HG03159 (cell line): ENCODE results near the gene ERP44.
"Not testable (repeated sequence)": the region's sequence is repeated elsewhere in the genome, so short reads cannot be mapped to it uniquely, and the experiment has no call there.

ENCODE experiments used
- ATAC-seq: cut with Tn5 transposase; IDR thresholded peaks from one replicate; pipeline ENCODE4 v1.9.1; 2021; ENCODE audit warnings: mild to moderate bottlenecking, moderate library complexity; ENCODE audit not compliant: unreplicated experiment

Gene ERP44

DNA sequence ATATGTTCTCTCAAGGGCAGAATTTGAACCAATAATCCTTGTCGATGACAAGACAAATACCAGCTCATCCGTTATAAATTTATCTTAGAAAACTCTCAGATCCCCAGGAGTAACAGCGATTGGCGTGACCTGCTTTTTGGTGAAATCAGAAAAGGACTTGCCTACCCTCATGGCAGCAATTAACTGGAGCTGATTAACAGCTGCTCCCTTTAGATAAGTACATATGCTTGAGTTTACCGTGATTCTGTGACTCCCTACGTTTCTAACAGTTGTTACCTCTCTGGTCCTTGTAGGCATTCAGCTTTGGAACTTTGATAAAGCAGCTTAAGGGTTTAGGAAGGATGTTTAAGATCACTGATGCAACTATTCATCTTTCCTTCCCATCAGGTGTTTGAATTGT, 2.8 kb upstream of the ERP44 start:
- no peak for ATAC-seq

DNA sequence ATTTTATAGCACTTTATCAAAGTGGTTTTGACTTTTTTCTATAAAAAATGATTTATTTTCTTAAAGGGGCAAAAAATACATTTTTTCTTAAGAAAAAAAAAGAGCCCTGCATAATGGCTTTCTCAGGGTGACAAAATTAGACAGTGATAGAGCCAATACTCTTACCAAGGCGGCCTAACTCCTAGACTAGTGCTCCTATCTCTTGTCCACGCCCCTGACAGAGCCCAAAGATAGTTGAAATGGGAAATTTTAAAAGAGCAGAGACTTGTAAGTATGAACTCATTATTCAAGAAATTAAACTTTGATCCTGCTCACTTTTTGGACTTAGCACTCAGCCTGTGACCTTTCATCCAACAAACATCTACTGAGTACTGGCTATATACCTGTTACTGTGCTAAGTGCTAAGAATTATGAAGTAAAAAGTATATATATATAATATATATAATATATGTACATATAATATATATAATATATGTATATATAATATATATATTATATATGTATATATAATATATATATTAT, 1.4 kb upstream of the ERP44 start:
- ATAC-seq = no peak

DNA sequence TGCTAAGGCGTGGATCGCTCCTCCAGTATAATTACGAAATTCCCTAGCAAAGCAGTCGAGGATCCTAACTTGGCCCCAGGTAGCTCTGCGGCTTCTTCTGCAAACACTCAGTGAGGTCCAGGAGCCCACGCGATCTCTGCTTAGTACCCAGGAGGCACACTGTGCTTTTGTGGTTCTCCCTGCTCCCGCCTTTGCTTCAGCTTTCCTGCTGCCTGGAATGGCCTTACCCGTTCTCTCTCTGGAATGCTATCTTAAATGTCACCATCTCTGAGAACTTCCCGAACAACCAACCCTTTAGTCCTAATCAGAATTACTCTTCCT, 882 bp upstream of the ERP44 start:
- no peak for ATAC-seq

DNA sequence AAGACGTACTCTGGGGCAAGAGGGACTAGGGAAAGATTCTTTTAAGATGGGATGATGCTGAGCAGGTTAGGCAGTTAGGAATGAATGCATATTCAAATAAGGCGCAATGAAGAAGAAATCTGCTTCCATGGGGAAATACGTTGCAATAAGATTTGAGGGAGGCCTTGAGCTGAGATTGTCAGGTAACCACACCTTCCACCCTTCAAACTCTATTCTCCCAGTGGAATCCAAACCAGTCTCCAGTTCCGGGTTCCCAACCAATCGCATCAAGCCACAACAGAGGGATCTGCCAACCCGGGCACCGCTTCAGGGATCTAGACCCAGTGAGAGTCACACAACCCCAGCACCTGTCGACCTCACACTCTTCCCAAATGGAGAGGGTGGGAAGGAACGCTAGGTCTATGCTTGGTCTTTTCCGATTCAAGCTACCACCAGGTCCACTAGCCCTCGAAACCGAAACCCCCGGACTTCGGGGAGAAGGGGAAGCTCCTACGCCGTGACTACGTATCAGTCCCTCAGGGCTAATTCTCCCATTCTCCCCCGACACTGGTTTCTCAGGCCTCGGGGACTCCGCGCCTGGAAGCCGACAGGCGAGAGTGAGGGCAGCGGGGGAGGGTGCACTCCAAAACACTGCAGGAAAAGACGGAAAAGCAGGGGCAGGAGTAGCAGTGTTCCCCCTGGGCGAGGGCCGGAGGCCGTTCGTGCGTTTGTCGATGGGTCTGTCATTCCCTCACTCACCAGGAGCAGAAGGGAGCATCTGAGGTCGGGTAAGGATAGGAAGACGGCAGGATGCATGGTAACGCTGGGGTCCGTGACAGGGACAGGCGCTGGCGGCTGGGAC, 534 bp downstream of the ERP44 start:
- peak; percentile 9 for ATAC-seq

DNA sequence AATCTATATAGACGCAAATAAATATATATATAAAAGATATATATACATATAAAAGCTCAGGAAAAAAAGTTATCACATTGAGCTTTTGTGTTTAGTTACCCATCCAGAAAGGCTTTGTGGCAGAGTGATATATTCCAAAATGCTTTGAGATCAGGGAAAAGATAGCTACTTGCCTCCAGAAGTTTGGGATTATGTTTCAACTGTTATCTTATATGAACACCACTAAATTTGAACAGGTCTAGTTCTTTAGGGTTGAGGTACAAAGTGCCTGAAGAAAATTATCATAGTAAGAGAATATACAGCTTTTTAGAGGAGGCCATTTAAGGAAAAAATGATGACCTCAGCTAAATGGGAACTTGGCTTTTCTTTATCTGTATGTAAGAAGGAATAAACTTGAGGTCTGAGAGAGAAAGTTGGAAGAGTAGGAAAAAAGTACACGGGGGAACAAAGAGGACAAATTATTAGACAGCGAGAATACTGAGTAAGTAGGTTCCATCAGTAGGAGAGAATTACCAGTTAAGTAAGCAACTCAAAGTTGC, 2.4 kb downstream of the ERP44 start:
- no peak for ATAC-seq

DNA sequence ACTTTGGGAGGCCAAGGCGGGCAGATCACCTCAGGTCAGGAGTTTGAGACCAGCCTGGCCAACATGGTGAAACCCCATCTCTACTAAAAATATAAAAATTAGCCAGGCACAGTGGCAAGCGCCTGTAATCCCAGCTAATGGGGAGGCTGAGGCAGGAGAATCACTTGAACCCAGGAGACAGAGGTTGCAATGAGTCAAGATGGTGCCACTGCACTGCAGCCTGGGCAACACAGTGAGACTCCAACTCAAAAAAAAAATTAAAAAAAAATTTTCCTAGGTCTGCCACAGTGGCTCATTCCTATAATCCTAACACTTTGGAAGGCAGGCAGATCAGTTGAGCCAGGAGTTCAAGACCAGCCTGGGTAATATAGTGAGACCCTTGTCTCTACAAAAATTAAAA, 4.4 kb downstream of the ERP44 start:
- not testable (repeated sequence) for ATAC-seq

DNA sequence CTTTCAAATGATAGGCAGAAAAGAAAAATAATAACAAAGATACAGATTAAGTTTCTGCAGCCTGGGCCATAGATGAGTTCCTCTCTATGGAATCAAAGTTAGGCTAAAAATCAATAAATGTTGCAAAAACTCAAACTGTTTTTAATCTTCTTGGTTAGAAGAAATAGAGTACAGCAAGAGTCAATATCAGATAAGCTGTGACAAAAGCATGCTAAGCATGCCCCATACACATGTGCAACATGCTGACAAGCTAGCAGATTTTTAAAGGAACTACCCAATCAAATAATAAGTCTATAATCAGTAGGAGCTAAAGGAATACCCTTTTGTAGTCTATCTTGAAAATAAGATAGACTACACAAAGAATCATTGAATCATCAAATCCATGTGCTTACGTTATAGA, 6.7 kb downstream of the ERP44 start:
- no peak for ATAC-seq

DNA sequence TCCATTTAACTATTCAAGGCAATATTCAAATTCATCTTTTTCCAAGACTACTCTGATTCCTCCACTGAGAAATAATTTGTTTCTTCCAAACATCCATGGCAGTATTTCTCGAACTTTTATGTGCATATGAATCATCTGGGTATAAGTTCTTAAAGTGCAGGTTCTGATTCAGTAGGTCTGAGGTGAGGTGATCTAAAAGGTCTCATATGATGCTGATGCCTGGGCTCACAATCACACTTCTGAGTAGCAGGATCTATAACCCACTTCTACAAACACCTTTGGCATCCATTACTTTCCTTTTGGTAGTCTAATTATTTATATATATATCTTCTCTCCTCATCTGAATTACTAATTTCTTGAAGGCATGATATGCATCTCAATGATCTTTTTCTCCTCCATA, 7.2 kb downstream of the ERP44 start:
- no peak for ATAC-seq

DNA sequence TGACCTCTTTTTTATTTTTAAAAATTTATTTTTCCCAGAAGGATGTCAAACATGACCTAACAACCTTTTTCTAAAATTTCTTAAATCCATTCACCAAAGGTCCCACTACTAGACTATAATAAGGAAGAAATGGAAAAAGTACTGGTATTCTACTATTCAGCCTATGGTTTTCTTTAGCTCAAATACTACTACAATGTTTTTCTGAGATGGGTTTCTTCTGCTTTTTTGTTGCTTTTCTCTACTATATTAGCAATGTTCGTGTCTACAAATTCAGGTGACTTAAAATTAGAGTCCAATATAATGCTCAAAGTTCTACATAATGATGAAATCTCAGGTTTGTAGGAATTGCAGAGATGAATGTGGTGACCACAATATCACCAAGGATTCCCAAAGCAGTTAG, 7.9 kb downstream of the ERP44 start:
- ATAC-seq = no peak

DNA sequence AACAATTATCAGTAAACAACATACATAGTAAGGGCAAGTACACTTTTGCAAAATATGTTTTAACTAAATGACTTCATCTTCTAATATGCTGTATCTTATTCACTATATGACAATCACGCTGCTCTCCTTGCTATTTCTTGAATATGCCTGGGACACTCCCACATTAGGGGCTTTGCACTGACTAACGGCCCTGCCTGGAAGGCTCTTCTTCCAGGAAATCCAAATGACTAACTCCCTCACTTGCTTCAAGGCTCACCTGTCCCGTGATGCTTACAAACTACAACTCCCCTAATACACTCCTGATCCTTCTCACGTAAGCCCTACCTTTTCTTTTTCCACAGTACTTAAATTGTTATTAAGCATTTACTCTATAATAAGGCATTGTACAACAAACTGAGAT, 10.6 kb downstream of the ERP44 start:
- no peak for ATAC-seq

DNA sequence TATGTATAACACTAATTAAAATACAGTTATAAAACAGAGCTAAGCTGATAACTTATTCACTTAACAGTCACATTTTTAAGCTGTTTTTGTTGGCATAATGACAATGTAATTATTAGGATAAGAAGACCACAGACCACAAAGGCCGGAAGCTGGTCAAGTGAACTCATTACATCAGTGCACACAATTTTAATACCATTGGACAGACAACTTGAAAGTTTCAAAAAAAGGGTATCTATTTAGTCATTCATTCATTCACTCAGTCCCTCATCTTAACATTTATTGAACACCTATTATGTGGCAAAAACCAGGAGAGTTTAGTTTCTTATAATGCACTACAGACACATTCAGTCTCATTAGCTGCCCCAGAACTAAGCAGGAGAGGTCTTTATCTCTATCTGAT, 11.6 kb downstream of the ERP44 start:
- ATAC-seq = no peak

DNA sequence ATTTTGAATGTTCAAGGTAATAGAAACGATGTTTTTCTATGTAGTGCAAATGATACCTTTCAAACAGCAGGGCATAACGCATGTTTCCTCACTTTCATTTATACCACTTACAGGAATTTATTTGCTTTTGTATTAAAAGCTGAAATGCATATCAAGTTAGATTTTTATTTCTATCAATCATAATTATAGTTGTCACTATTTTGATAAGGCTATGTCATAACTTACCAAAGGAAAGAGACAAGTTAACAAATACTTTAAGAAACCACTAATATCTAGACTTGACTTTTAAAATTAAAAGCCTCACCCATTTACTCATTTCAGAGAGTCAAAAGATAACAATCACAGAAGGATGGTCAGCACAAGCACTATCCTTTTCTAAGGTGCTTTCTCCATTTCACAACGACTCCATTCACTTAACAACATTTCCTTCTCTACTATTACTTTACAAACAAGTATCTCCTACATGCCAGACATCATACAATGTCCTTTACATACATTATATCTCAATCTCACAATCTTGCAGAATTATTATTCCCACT, 12.6 kb downstream of the ERP44 start:
- ATAC-seq = no peak

DNA sequence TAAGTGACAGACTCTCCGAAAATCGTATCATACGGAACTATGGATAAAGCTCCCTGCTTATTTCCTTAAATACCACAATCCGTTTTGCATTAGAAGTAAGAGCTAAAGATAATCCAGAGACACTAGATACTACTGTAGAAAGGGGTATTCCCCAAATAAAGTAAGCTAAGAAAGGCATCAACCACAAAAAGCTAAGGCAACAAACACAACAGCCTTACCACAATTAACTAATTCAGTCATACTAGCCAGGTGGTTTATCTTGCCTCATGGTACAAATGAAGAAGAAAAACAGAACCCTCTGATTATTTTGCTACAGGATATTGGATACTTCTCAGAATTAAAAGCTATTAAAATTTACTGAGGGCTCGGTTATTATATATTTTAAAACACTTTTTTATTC, 14.1 kb downstream of the ERP44 start:
- peak; percentile 79 for ATAC-seq

DNA sequence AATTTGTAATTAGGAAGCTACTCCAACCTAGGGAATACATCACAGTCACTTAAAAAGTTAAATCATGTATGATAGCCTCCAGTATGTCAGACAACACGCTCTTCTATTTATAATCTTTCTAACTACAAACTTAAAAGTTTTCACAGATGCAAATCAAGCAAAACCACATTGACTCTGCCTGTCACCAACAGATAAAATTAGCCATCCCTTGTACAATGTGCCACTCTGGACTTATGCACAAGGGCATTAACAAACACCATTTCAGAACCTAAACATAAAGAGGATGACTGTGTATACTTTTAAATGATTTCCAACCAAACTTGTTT, 14.7 kb downstream of the ERP44 start:
- ATAC-seq = peak; percentile 40

DNA sequence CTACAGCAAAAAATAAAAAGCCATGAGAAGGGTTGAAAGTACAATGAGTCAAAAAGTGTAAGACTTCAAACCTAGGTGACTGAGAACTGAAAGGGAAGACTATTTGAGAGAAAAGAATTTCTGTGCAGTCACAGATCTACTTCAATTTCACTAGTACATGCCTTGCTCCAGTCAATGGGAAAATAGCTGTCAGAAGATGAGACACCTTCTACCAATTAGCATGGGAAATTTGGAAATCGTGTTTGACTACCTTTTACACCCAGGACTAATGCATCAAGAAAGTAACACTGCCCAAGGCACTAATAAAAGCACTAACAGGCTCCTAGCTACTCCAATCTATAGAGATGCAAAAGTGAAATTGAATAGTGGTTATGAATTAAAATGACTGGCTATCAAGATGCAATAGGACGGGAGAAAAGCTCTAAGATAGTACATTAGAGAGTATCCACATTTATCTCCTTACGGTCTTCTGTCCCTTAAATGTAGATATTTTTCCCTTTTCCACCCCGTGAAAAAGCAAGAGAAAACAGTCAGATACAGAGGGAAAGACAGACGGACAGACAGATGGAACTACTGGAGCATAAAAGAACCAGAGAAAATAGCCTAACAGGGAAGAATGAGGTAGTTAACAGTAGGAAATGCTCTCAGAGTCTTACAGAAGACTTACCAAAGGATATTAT, 15.2 kb downstream of the ERP44 start:
- ATAC-seq = peak; percentile 41

DNA sequence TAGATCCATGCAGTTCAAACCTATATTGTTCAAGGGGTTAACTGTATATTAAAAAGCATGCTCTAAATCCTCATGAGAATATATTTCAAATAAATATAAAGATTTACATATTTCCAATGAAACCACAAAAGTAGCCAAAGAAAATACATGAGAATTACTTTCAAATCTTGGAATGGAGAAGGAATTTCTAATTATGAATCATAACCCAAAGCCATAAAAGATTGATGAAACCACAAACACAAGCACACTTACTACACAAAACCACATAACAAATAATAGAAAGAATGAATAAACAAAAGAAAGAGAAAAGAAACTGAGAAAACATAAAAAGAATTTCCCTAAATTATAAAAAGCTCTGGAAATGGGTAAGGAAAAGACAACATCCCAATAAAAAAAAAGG, 16.0 kb downstream of the ERP44 start:
- no peak for ATAC-seq

DNA sequence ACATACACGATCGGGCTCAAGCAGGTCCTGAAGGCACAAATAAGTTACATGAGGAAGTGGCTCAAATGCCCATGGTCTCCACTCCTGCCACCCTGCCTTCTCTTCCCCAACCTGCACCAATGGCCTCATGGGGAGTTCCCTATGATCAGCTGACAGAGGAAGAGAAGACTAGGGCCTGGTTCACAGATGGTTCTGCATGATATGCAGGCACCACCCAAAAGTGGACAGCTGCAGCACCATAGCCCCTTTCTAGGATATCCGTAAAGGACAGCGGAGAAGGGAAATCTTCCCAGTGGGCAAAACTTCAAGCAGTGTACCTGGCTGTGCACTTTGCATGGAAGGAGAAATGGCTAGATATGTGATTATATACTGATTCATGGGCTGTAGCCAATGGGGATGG, 22.5 kb downstream of the ERP44 start:
- ATAC-seq = not testable (repeated sequence)

DNA sequence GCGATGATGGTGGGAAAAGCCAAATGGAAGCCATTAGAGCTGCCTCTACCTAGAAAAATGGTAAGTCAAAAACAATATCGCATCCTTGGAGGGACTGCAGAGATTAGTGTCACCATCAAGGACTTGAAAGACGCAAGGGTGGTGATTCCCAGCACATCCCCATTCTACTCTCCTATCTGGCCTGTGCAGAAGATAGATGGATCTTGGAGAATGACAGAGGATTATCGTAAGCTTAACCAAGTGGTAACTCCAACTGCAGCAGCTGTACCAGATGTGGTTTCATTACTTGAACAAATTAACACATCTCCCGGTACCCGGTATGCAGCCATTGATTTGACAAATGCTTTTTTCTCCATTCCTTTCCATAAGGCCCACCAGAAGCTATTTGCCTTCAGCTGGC, 23.8 kb downstream of the ERP44 start:
- ATAC-seq = no peak

DNA sequence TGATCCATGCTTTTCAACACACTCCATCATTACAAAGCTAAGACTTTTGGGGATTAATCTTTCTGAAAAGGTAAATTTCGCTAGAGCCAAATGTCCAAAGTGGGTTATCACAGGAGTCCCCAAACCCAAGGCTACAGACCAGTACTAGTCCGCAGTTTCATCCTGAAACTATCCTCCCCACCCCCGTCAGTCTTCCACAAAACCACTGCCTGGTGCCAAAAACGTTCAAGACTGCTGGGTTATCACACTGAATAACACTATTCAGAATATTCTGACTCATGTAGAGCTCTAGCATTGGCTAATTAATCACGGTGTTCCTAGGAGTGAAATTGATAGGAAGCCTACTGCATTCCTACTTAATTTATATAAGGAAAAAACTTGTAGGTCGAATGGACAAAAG, 24.7 kb downstream of the ERP44 start:
- no peak for ATAC-seq

DNA sequence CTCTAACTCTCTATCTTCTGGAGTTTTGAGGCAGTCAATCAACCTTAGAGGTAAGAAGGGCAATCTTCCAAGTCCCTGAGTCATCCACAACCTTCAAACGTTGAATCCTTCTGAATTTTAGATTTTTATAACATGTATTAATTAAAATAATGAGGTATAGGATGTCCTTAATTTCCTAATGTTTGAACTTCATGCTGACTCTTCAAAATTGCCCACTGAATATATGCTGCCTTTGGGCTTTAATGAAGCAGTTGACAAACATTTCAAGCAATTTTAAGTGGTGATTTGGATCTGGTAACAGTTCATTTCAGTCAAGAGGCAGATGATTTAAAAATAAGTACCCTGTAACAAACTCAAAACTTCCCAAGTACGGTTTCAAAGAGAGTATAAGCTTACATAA, 26.0 kb downstream of the ERP44 start:
- no peak for ATAC-seq

DNA sequence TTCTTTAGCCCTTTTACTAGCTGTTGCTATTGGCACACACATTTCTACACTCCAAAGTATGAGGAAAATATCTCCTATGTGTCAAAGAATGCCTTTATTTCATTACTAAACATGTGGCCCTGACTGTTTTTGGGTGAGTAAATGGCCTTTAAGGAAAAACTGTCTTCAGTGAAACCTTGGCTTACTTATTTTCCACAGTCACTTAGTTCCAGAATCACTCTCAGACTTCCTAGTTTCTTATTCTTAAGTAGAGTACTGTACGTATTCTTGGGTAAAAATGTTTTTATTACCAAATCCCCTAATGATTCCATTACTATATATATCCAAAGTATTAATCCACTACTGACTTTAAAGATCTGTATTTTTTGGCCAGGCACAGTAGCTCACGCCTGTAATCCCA, 27.5 kb downstream of the ERP44 start:
- no peak for ATAC-seq
